NCI-H446 (cell line): ENCODE results near the gene LRRC25.
A peak's percentile ranks its signal among the peaks of the same experiment; 100 is the strongest.
"Not testable (repeated sequence)": the region's sequence is repeated elsewhere in the genome, so short reads cannot be mapped to it uniquely, and the experiment has no call there.

ENCODE experiments used
- DNase-seq, 2 experiments: peaks; one replicate each; lab custom pipeline; 2025; lab: John Stamatoyannopoulos, UW

The LRRC25 gene

DNA sequence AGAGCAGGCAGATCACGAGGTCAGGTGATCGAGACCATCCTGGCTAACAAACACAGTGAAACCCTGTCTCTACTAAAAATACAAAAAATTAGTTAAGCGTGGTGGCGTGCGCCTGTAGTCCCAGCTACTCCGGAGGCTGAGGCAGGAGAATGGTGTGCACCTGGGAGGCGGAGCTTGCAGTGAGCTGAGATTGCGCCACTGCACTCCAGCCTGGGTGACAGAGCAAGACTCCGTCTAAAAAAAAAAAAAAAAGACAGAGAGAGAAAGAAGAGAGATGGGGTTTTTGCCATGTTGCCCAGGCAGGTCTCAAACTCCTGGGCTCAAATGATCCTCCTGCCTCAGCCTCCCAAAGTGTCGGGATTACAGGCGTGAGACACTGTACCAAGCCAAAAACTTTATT is 8.3 kb upstream of the LRRC25 start:
- not testable (repeated sequence) for DNase-seq

- DNase-seq, result not testable (repeated sequence)
Measured at GRCh38 chr19:18402455-18403248, 5.2 kb upstream of the LRRC25 start.

DNA sequence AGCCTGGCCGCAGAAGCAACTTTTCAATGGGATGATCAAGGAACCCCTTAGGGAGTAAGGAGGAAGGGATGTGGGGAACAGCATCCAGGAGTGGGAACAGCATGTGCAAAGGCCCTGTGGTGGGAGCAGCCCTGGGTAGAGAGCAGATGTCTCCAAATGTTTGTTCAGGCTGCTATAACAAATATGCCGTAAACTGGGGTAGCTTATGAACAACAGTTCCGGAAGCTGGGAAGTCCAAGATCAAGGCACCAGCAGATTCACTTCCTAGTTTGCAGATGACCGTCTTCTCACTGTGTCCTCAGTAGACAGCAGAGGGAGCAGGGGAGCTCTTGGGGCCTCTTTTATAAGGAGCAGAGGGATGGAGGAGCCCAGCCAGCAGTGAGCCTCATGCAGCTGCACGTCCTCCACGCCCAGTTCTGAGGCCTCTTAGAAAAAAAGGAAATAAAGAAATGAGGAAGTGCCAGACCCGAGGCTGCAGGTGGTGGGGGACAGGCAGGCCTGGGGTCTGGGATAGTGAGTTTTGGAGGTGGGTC is 4.2 kb upstream of the LRRC25 start:
- DNase-seq, result peak in 1 of 2 experiments; percentile 20

GRCh38 chr19:18399008-18399407 is 1.6 kb upstream of the LRRC25 start:
- peak in 1 of 2 experiments; percentile 26 for DNase-seq

GRCh38 chr19:18396471-18397241 is 766 bp downstream of the LRRC25 start:
- no peak for DNase-seq

- no peak for DNase-seq
Measured at GRCh38 chr19:18393836-18394235, 3.6 kb downstream of the LRRC25 start.

DNA sequence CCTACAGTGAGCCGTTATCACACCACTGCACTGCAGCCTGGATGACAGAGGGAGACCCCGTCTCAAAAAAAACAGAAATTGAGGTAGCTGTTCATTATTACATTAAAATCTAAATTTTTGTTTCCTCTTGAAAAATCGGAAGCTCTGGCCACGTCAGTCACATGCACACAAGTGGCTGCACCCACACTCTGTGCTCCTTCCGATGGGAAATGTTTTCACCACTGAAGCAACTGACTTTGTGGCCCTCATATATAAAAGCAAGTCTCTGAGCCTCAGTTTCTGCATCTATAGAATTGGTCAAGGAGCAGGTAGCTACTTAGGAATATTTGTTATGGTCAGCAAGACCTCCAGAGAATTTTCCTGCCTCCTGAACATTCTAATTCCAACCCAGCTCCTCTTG is 4.5 kb downstream of the LRRC25 start:
- DNase-seq, result no peak

DNA sequence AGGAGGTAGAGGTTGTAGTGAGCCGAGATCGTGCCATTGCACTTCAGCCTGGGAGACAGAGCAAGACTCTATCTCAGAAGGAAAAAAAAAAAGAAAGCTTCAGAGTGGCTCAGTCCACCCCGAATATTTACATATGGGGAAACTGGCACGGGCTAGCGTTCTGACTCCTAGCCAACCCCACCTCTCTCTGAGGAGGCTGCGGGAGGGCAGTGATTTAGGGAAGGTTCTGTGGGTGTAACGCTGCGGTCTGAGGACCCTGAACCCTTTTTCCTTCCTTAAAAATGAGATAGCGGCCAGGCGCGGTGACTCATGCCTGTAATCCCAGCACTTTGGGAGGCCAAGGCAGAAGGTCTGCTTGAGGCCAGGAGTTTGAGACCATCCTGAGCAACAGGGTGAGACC is 5.0 kb downstream of the LRRC25 start:
- DNase-seq, result no peak

- no peak for DNase-seq
Measured at GRCh38 chr19:18391509-18392075, 5.8 kb downstream of the LRRC25 start.

DNA sequence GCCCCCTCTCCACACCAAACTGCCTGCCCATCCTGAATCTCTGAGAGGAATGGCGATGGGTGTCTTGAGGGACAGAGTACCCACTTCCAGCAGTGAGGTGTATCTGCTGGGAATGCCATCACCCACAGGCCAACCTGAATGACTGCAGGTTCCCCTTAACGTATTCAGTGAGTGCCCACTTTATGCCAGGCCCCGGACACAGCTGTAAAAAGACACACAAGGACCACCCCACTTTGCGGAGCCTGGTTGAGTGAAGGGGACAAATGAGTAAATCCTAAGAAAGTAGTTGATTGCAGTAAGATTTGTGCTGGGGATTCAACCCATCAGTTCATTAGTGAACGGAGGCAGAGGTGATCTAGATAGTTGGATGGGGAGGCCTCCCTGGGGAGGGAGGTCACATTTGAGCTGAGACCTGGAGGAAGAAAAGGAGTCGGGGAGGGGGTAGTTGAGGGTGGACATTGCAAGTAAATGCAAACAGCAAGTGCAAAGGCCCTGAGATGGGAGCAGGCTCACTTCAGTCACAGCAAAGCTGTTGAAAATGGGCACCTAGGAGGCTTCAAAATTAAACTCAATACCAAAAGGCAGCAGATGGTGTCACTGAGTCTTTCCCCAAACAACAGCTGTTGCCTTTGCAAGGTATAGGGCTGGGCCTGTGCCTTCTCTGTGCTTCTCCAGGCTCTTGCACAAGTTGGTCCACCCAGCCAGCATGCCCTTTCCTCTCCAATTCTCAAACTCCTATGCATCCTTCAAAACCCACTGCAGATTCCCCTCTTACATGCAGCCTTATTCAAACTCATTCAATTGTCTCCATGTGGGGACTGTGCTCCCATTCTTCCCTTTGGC is 7.1 kb downstream of the LRRC25 start:
- peak in 1 of 2 experiments; percentile 72 for DNase-seq

DNA sequence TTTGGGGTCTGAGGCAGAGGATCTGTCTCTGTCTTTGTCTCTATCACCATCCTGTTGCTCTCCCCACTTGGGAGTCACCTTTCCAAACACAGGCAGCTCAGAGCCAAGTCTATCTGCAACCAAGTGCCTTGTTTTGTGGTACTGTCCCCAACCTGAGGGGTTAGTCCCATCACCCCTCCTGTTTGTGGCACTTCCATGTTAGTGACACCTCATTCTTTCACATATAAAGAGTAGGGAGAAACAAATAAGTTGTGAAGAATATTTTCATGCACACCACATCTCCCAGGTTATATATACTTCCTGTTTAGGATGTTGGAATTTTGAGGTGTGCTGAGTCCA is 7.7 kb downstream of the LRRC25 start:
- no peak for DNase-seq

- DNase-seq, result no peak
Measured at GRCh38 chr19:18388960-18389725, 8.3 kb downstream of the LRRC25 start.

DNA sequence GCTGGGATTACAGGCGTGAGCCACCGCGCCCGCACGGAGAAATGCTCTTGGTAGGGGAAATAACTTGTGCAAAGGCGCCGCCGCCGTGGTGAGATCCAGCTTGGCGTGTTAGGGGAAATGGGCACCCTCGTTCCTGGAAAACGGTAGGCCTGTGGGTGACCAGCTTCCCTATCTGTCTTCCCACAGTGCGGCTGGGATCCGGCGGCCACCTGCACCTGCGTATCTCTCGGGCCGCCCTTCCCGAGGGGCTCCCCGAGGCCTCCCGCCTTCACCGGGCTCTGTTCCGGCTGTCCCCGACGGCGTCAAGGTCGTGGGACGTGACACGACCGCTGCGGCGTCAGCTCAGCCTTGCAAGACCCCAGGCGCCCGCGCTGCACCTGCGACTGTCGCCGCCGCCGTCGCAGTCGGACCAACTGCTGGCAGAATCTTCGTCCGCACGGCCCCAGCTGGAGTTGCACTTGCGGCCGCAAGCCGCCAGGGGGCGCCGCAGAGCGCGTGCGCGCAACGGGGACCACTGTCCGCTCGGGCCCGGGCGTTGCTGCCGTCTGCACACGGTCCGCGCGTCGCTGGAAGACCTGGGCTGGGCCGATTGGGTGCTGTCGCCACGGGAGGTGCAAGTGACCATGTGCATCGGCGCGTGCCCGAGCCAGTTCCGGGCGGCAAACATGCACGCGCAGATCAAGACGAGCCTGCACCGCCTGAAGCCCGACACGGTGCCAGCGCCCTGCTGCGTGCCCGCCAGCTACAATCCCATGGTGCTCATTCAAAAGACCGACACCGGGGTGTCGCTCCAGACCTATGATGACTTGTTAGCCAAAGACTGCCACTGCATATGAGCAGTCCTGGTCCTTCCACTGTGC is 9.1 kb downstream of the LRRC25 start:
- DNase-seq, result peak; percentile 68 to 81

DNA sequence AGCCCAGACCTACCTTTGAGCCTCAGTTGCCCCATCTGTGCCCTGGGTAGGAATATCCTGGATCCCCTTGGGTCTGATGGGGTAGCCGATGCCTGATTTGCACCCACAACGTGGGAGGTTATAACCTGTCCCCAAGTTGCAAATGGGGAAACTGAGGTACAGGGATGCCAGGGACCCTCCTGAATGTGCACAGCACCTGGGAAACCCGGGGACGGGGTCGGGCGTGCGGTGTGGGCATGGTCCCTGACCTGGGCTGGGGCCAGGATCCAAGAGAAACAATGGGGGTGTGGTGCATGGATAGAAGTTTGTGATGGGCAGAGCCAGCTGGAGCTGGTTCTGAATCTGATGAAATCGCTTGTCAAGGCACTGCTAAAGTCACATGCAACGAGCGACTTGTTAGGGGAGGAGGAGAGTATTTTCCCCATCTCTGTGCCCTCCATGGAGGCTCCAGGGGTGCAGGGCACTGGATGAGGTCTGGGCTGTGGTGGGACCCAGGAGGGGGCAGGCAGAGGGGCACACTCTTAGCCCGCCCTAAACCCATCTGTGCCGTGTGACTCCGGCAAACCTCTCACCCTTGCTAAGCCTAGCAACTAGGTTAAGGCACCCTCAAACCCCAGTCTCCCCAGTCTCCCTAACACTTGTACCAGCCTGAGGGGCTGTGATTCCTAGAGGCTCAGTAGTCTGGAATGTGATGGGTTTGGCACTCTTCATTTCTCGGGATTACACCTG is 10.7 kb downstream of the LRRC25 start:
- DNase-seq, result no peak

DNA sequence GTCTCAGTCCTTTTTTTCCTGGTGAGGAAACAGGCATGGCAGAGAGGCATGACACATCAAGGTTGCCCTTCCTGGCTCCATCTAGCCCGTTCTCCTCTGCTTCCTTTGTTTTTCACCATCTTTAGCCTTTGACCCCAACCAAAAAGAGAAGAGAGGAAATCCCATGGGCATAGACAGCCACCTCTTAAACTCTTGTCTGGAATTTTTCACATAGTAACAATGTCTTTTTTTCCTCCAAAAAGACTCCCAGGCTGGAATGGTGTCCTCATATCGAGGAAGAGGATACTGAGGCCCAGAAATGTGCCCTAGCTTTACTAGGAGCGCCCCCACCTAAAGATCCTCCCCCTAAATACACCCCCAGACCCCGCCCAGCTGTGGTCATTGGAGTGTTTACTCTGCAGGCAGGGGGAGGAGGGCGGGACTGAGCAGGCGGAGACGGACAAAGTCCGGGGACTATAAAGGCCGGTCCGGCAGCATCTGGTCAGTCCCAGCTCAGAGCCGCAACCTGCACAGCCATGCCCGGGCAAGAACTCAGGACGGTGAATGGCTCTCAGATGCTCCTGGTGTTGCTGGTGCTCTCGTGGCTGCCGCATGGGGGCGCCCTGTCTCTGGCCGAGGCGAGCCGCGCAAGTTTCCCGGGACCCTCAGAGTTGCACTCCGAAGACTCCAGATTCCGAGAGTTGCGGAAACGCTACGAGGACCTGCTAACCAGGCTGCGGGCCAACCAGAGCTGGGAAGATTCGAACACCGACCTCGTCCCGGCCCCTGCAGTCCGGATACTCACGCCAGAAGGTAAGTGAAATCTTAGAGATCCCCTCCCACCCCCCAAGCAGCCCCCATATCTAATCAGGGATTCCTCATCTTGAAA is 11.5 kb downstream of the LRRC25 start, which contains the start of gene GDF15:
GDF15 (plus strand) TSS at position 484 of the 868 bp plus-strand sequence; CDS start at position 516, 32 bp downstream.
- no peak for DNase-seq

DNA sequence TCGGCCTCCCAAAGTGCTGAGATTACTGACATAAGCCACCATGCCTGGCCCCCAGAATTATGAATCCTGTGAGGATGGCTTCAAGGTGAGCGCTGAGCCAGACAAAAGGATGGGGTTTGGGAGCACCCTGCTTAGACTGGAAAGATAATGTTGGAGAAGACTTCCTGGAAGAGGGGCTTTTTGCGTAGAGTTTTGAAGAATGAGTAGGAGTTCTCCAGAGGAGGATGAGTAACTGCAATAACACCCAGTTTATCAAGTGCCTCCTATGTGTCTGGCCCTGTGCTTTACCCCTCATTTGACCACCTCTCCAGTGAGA is 12.1 kb downstream of the LRRC25 start:
- DNase-seq, result no peak

DNA sequence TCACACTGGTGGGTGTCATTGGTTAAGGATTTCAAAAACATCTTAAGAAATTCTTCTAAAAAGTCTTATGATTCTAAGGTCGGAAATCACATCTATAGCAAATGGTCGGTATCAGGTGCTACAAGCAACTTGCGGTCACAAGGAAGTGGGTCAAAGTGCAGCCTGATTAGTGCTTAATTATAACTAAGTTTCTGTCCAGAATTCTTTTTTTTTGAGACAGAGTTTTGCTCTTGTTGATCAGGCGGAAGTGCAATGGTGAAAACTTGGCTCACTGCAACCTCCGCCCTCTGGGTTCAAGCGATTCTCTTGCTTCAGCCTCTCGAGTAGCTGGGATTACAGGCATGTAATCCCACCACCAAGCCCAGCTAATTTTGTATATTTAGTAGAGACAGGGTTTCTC is 12.6 kb downstream of the LRRC25 start:
- DNase-seq, result no peak

- not testable (repeated sequence) for DNase-seq
Measured at GRCh38 chr19:18383622-18384021, 13.8 kb downstream of the LRRC25 start.
